T47D (cell line): ENCODE results near the gene VWF.

ENCODE experiments used
- DNase-seq, 2 experiments: peaks; one replicate each; pipeline versions ENCODE4 v3.0.0 to v3.0.0-alpha.2; 2011 to 2012; ENCODE audit warnings: low read depth in 1 of 2, low spot score in 1 of 2
- JUND ChIP-seq: IDR thresholded peaks from 2 replicates; pipeline ENCODE4 v1.6.1; 2012; ENCODE audit warnings: low read depth
- in situ Hi-C: cut with HindIII; loops from 2 replicates; pipeline ENCODE4 v1.10.0; 2016; ENCODE audit warnings: low sequenced_read_pairs, low pct_unique_long_range_greater_than_20kb

Gene VWF

DNA sequence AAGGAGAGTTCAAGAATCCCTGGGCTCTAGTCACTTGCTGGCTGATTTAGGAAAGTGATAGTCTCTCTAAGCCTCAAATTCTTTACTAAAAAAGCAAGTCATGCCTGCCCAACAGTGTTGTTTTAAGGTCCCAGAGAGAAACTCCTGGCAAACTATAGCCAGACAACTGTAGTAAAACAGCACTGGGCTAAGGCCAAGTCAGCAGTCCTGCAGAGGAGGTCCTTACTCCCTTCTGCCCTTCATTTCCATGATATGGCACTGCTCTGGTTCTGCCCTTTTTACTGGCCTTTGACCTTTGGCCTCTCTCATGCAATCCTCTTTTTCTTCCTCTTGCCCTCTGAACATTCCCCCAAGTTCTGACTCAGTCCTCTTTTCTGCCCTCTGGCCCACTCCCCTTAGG, 74.9 kb downstream of the VWF start:
- in situ Hi-C loops: no loop called here
- DNase-seq: no peak
- no peak for TF ChIP-seq JUND

GRCh38 chr12:6047249-6048237, 76.9 kb downstream of the VWF start:
- DNase-seq: no peak
- no peak for TF ChIP-seq JUND
- in situ Hi-C loops: no loop called here

GRCh38 chr12:6046511-6047180, 77.8 kb downstream of the VWF start:
- no peak for TF ChIP-seq JUND
- DNase-seq: no peak
- in situ Hi-C loops: no loop called here

DNA sequence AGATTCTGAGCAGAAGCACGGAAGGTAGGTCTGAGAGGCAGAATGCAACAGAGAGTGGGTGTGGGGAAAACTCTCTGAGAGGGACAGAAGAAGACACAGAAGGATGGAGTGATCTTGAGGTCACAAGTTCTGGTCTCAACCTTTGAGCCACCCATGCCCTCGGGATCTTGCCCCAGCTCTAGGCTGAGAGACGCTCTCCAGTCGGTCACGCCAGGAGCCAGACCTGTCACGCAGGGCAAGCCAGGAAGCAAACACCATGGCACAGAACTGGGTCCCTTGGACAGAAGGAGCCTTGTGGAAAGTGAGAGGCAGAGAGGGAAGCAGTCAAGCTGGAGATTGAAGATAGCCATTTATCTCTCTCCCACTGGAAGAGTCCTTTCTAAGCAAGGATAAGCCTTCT, 79.0 kb downstream of the VWF start:
- no peak for TF ChIP-seq JUND
- no peak for DNase-seq
- in situ Hi-C loops: no loop called here

- in situ Hi-C loops: no loop called here
- no peak for TF ChIP-seq JUND
- peak in 1 of 2 experiments; percentile 12 for DNase-seq
These were observed 80.4 kb downstream of the VWF start for GRCh38 chr12:6044082-6044481.

DNA sequence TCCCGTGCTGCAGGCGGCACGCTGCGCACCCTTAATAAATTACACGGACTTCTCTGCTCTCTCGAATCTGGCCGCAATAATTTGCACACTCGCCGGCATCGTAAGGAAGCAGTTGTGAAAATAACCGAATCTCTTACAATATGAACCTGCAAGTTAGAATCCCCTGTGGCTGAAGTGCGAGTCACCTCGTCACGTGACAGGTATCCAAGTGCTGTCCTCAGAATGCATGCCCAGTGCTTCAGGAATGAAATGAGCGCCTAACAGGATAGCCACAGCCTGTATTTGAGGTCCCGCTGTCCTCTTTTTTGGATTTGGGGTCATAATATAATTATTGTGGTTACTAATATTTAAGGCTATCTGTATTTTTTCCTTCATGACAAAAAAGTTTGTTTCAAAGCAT, 82.0 kb downstream of the VWF start:
- TF ChIP-seq JUND: no peak
- no peak for DNase-seq
- in situ Hi-C loops: no loop called here

GRCh38 chr12:6041891-6042290, 82.6 kb downstream of the VWF start:
- DNase-seq: no peak
- TF ChIP-seq JUND: no peak
- in situ Hi-C loops: no loop called here

GRCh38 chr12:6040815-6041214, 83.7 kb downstream of the VWF start:
- DNase-seq: no peak
- in situ Hi-C loops: no loop called here

GRCh38 chr12:6039894-6040601, 84.4 kb downstream of the VWF start:
- TF ChIP-seq JUND: no peak
- DNase-seq: peak in 1 of 2 experiments; percentile 58
- in situ Hi-C loops: no loop called here

More at GRCh38 chr12:6040815-6041214, 83.7 kb downstream of the VWF start:
- no peak for TF ChIP-seq JUND

GRCh38 chr12:6038160-6038559, 86.3 kb downstream of the VWF start:
- peak in 1 of 2 experiments; percentile 79 for DNase-seq
- in situ Hi-C loops: no loop called here
- no peak for TF ChIP-seq JUND

DNA sequence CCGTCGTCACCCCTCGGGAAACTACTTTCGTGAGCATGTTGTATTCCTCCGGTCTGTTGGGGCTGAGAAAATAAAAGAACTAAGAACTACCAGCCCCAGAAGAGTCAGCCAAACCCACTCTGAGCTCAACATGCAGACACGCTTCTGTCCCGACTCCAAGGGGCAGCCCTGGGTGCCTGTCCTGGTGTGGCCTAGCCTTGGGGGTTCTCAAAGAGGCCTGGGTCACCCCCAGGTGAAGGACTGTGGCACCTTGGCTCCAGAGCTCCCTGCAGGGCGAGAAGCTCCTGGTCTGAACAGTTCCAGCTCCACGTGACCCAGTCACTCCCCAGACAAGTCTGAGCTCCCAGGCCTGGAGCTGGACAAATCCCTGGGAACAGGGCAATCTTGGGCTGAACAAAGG, 87.0 kb downstream of the VWF start:
- TF ChIP-seq JUND: no peak
- no peak for DNase-seq
- in situ Hi-C loops: no loop called here

DNA sequence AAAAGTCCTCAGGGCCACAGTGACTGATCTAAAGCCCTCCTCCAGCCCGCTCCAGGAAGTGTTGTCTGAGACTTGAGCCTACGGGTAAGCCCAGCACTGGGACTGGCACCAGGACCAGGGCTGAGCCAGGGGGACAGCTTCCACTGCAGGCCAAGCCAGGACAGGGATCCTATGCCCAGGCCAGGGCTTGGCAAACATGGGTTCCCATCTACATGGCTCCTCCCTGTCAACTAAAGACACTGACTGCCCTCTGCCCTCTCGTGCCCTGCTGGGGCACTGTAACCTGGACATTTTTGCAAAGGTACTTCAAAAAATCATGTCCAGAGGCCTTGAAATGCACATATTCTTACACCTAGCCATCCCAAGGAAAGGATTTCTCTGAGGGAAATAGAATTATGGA, 88.0 kb downstream of the VWF start:
- TF ChIP-seq JUND: no peak
- in situ Hi-C loops: no loop called here
- DNase-seq: no peak
